Esophagus squamous epithelium (tissue), 4 donors: ENCODE results near the gene IWS1.

Source experiments
- POLR2A ChIP-seq, 4 donors: fragments of 450-650 bp; IDR thresholded peaks; one replicate each; pipeline ENCODE4 v1.6.1; 2017; ENCODE audit warnings: antibody characterized with exemption in 4 of 4, mild to moderate bottlenecking in 4 of 4, moderate library complexity in 3 of 4
- TF ChIP-seq, protein P1 (sequence below), 6 experiments: fragments of 450-650 bp in 4 of 6; fragments of 200-600 bp in 2 of 6; sonication (generic) in 2 of 6; IDR thresholded peaks; one replicate each; pipeline ENCODE4 v1.5.1; 2016 to 2019; ENCODE audit warnings: antibody characterized with exemption in 6 of 6, mild to moderate bottlenecking in 4 of 6, moderate library complexity in 4 of 6

GRCh38 chr2:127574656-127575055 lies 48.4 kb upstream of the IWS1 start:
- TF ChIP-seq, protein P1, sequence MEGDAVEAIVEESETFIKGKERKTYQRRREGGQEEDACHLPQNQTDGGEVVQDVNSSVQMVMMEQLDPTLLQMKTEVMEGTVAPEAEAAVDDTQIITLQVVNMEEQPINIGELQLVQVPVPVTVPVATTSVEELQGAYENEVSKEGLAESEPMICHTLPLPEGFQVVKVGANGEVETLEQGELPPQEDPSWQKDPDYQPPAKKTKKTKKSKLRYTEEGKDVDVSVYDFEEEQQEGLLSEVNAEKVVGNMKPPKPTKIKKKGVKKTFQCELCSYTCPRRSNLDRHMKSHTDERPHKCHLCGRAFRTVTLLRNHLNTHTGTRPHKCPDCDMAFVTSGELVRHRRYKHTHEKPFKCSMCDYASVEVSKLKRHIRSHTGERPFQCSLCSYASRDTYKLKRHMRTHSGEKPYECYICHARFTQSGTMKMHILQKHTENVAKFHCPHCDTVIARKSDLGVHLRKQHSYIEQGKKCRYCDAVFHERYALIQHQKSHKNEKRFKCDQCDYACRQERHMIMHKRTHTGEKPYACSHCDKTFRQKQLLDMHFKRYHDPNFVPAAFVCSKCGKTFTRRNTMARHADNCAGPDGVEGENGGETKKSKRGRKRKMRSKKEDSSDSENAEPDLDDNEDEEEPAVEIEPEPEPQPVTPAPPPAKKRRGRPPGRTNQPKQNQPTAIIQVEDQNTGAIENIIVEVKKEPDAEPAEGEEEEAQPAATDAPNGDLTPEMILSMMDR (IDR thresholded peaks at IDR 0.05): no peak
- TF ChIP-seq POLR2A (IDR thresholded peaks at IDR 0.05): no peak
